ENCODE results near the gene EIF2AK2.

The EIF2AK2 gene

GRCh38 chr2:37052600-37053332, 104.0 kb downstream of the EIF2AK2 start:
- TF ChIP-seq GATA3 (IDR thresholded peaks at IDR 0.05; ENCODE audit: low read depth, low read length) (no peak), GATA2 (IDR thresholded peaks at IDR 0.05; ENCODE audit: low read depth, low read length) (no peak)
